GM23338 (cell line): Measurements from ENCODE around the gene DNAH17. TPM values are rescaled to one million over a fixed set of nuclear protein-coding genes. Genes with fewer than 3 reads are reported as not detected.

ENCODE experiments used
- ATAC-seq: fragments of 200-7000 bp; cut with Tn5 transposase; 3 replicates; pipeline ENCODE4 v1.9.1; 2020
- DNase-seq: peaks from one replicate; pipeline ENCODE4 v3.0.0-alpha.2; 2015; ENCODE audit warnings: low spot score
- H2AFZ ChIP-seq: fragments of 200-600 bp; sonication (generic); 2 replicates; pipeline ENCODE4 v1.8.0; 2016; ENCODE audit warnings: antibody characterized with exemption, mild to moderate bottlenecking, moderate library complexity
- H3F3A ChIP-seq: fragments of 200-600 bp; sonication (generic); replicated peaks from 2 replicates; pipeline ENCODE4 v1.8.0; 2017; ENCODE audit warnings: antibody characterized with exemption, mixed run types, low read depth
- H3K27ac ChIP-seq: fragments of 200-600 bp; sonication (generic); 2 replicates; pipeline ENCODE4 v1.6.1; 2016; ENCODE audit warnings: low read depth
- H3K27me3 ChIP-seq: fragments of 200-600 bp; sonication (generic); 2 replicates; pipeline ENCODE4 v1.8.0; 2016; ENCODE audit warnings: mild to moderate bottlenecking, mixed run types, moderate library complexity; ENCODE audit not compliant: insufficient read depth
- H3K36me3 ChIP-seq: fragments of 200-600 bp; sonication (generic); 2 replicates; pipeline ENCODE4 v1.8.0; 2016; ENCODE audit warnings: mild to moderate bottlenecking; ENCODE audit not compliant: insufficient read depth
- H3K4me1 ChIP-seq: fragments of 200-600 bp; sonication (generic); 2 replicates; pipeline ENCODE4 v1.8.0; 2016; ENCODE audit warnings: mild to moderate bottlenecking, moderate library complexity; ENCODE audit not compliant: insufficient read depth
- H3K4me2 ChIP-seq: fragments of 200-600 bp; sonication (generic); 2 replicates; pipeline ENCODE4 v1.7.1; 2017; ENCODE audit warnings: mixed run types
- H3K4me3 ChIP-seq: fragments of 200-600 bp; sonication (generic); 2 replicates; pipeline ENCODE4 v1.6.1; 2016; ENCODE audit warnings: mixed run types
- H3K79me2 ChIP-seq: fragments of 200-600 bp; sonication (generic); replicated peaks from 2 replicates; pipeline ENCODE4 v1.8.0; 2017; ENCODE audit warnings: mild to moderate bottlenecking; ENCODE audit not compliant: insufficient read depth
- H3K9me2 ChIP-seq: fragments of 200-600 bp; sonication (generic); 2 replicates; pipeline ENCODE4 v1.8.0; 2017; ENCODE audit not compliant: insufficient read depth
- H4K20me1 ChIP-seq: fragments of 200-600 bp; sonication (generic); replicated peaks from 2 replicates; pipeline ENCODE4 v1.8.0; 2017; ENCODE audit warnings: mild to moderate bottlenecking; ENCODE audit not compliant: insufficient read depth
- H3K27ac Mint-ChIP-seq: 2 replicates; pipeline ENCODE4 v1.8.0; 2020; ENCODE audit warnings: inconsistent platforms, mild to moderate bottlenecking, moderate library complexity, mixed read lengths
- H3K27me3 Mint-ChIP-seq: 3 replicates; pipeline ENCODE4 v1.8.0; 2022; ENCODE audit warnings: low read depth, mild to moderate bottlenecking, moderate library complexity, mixed read lengths, inconsistent platforms; ENCODE audit not compliant: insufficient read depth, poor library complexity
- H3K36me3 Mint-ChIP-seq: 3 replicates; pipeline ENCODE4 v1.8.0; 2021; ENCODE audit warnings: low read depth, mild to moderate bottlenecking, inconsistent platforms, moderate library complexity, mixed read lengths
- H3K4me1 Mint-ChIP-seq: 3 replicates; pipeline ENCODE4 v1.8.0; 2020; ENCODE audit warnings: mild to moderate bottlenecking, inconsistent platforms, mixed read lengths
- H3K4me3 Mint-ChIP-seq: 3 replicates; pipeline ENCODE4 v1.8.0; 2021; ENCODE audit warnings: moderate library complexity, mild to moderate bottlenecking, inconsistent platforms, mixed read lengths
- H3K9me3 Mint-ChIP-seq: 3 replicates; pipeline ENCODE4 v1.8.0; 2020; ENCODE audit warnings: moderate library complexity, mild to moderate bottlenecking, inconsistent platforms, mixed read lengths
- CREB1 ChIP-seq: fragments of 250-450 bp; sonication (Bioruptor Pico); IDR thresholded peaks from 2 replicates; pipeline ENCODE4 v1.5.0; 2020; ENCODE audit warnings: low read depth, mild to moderate bottlenecking, moderate library complexity
- EZH2 ChIP-seq: fragments of 200-600 bp; sonication (generic); IDR thresholded peaks from one replicate; pipeline ENCODE4 v1.8.0; 2017; ENCODE audit warnings: antibody characterized with exemption, mild to moderate bottlenecking, low read depth; ENCODE audit not compliant: unreplicated experiment
- EZH2phosphoT487 ChIP-seq: fragments of 200-600 bp; sonication (generic); IDR thresholded peaks from one replicate; pipeline ENCODE4 v1.8.1; 2018; ENCODE audit warnings: antibody characterized with exemption; ENCODE audit not compliant: unreplicated experiment
- JUNB ChIP-seq: IDR thresholded peaks from one replicate; pipeline ENCODE4 v1.6.1; 2016; ENCODE audit warnings: antibody characterized with exemption; ENCODE audit not compliant: unreplicated experiment
- NANOG ChIP-seq: IDR thresholded peaks from 2 replicates; pipeline ENCODE4 v1.6.1; 2016; ENCODE audit warnings: antibody characterized with exemption, borderline replicate concordance
- POLR2AphosphoS5 ChIP-seq: IDR thresholded peaks from 2 replicates; pipeline ENCODE4 v1.6.1; 2016; ENCODE audit warnings: antibody characterized with exemption, low read depth
- STAT1 ChIP-seq: IDR thresholded peaks from one replicate; pipeline ENCODE4 v1.6.1; 2016; ENCODE audit warnings: antibody characterized with exemption; ENCODE audit not compliant: unreplicated experiment
- ZNF114 ChIP-seq: fragments of 250-450 bp; sonication (Bioruptor Pico); IDR thresholded peaks from 2 replicates; pipeline ENCODE4 v1.5.0; 2020; ENCODE audit warnings: mild to moderate bottlenecking, moderate library complexity
- ZNF331 ChIP-seq: fragments of 250-450 bp; sonication (Bioruptor Pico); IDR thresholded peaks from 2 replicates; pipeline ENCODE4 v1.5.0; 2020; ENCODE audit warnings: low read depth, mild to moderate bottlenecking, moderate library complexity
- polyA plus RNA-seq: library from polyadenylated mRNA; unstranded; fragments of >200 nt; fragmentation: Nextera tagmentation; extraction: Ambion mirVana; gene quantifications from 2 replicates; pipeline ENCODE4 v1.2.1, GENCODE V29; 2016
- total RNA-seq: library from RNA; depleted of rRNA; stranded (reverse); fragments of >200 nt; shearing (Covaris generic); gene quantifications from 2 replicates; pipeline ENCODE4 v1.2.3, GENCODE V29; 2014
- TF ChIP-seq, protein P1 (sequence below), 2 experiments: fragments of 200-600 bp in 1 of 2; sonication (generic) in 1 of 2; conservative IDR thresholded peaks; 2 replicates each; pipeline versions ENCODE4 v1.5.1 to v1.6.1; 2016 to 2017; ENCODE audit warnings: antibody characterized with exemption in 2 of 2, low read depth in 2 of 2, mild to moderate bottlenecking in 2 of 2, moderate library complexity in 1 of 2
- TF ChIP-seq, protein P2 (sequence below): IDR thresholded peaks from 2 replicates; pipeline ENCODE4 v1.6.1; 2016; ENCODE audit warnings: antibody characterized with exemption
- TF ChIP-seq, protein P3 (sequence below): IDR thresholded peaks from one replicate; pipeline ENCODE4 v1.6.1; 2018; ENCODE audit warnings: antibody characterized with exemption; ENCODE audit not compliant: unreplicated experiment

DNAH17 gene
- total and polyA plus RNA-seq, 2 experiments from 2014 or later = 0.59 to 2.0 TPM

DNA sequence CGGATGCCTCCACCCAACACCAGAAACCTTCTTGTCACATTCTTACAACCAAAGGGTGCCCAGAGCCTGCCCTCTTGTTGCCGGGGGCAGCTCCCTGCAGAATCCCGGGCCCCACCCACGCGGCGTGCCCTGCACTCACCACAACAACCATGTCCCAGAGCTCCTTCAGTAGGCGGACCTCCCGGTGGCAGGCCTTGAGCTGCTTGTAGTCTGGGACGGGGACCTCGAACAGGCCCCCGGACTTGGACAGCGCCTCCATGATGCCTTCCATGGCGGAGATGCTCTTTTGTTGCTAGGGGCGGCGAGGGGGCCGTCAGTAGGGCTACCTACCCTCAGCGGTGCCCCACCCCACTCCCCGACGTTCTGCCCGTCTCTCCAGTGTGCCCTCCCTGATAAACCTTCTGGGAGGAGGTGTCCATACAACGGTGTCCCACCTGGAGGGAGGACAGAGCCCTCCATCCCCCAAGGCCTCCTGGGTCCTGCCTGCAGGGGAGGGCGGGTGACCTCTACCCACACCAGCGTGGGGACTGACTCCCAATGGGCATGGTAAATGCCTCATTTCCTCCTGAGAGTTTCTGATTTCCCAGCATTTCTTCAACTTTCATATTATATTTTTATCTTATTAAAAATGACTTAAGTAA lies 52.2 kb downstream of the DNAH17 start:
- H3K27ac ChIP-seq = no peak overlapping the region
- H3K4me1 Mint-ChIP-seq = peaks cover 6% of the 10 kb centered on the region
- H3K9me3 Mint-ChIP-seq = no peaks in the 10 kb centered on the region
- no peaks in the 10 kb centered on the region for H3K36me3 Mint-ChIP-seq
- no peak for ATAC-seq
- H3K4me2 ChIP-seq = no peak overlapping the region
- no peaks in the 10 kb centered on the region for H3F3A ChIP-seq
- no peak for TF ChIP-seq ZNF114 (CRISPR knock-in tag)
- TF ChIP-seq ZNF331 = no peak
- TF ChIP-seq POLR2AphosphoS5 = no peak
- no peak for TF ChIP-seq EZH2
- TF ChIP-seq EZH2phosphoT487 = no peak
- TF ChIP-seq, protein P1, sequence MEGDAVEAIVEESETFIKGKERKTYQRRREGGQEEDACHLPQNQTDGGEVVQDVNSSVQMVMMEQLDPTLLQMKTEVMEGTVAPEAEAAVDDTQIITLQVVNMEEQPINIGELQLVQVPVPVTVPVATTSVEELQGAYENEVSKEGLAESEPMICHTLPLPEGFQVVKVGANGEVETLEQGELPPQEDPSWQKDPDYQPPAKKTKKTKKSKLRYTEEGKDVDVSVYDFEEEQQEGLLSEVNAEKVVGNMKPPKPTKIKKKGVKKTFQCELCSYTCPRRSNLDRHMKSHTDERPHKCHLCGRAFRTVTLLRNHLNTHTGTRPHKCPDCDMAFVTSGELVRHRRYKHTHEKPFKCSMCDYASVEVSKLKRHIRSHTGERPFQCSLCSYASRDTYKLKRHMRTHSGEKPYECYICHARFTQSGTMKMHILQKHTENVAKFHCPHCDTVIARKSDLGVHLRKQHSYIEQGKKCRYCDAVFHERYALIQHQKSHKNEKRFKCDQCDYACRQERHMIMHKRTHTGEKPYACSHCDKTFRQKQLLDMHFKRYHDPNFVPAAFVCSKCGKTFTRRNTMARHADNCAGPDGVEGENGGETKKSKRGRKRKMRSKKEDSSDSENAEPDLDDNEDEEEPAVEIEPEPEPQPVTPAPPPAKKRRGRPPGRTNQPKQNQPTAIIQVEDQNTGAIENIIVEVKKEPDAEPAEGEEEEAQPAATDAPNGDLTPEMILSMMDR (conservative IDR thresholded peaks at IDR 0.05; ENCODE audit: low read depth in 2 of 2) = no peak
- no peak for TF ChIP-seq STAT1
- no peak for TF ChIP-seq NANOG
- no peak for TF ChIP-seq CREB1 (CRISPR knock-in tag)
- TF ChIP-seq JUNB = no peak
- TF ChIP-seq, protein P2, sequence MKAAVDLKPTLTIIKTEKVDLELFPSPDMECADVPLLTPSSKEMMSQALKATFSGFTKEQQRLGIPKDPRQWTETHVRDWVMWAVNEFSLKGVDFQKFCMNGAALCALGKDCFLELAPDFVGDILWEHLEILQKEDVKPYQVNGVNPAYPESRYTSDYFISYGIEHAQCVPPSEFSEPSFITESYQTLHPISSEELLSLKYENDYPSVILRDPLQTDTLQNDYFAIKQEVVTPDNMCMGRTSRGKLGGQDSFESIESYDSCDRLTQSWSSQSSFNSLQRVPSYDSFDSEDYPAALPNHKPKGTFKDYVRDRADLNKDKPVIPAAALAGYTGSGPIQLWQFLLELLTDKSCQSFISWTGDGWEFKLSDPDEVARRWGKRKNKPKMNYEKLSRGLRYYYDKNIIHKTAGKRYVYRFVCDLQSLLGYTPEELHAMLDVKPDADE = no peak
- TF ChIP-seq, protein P3, sequence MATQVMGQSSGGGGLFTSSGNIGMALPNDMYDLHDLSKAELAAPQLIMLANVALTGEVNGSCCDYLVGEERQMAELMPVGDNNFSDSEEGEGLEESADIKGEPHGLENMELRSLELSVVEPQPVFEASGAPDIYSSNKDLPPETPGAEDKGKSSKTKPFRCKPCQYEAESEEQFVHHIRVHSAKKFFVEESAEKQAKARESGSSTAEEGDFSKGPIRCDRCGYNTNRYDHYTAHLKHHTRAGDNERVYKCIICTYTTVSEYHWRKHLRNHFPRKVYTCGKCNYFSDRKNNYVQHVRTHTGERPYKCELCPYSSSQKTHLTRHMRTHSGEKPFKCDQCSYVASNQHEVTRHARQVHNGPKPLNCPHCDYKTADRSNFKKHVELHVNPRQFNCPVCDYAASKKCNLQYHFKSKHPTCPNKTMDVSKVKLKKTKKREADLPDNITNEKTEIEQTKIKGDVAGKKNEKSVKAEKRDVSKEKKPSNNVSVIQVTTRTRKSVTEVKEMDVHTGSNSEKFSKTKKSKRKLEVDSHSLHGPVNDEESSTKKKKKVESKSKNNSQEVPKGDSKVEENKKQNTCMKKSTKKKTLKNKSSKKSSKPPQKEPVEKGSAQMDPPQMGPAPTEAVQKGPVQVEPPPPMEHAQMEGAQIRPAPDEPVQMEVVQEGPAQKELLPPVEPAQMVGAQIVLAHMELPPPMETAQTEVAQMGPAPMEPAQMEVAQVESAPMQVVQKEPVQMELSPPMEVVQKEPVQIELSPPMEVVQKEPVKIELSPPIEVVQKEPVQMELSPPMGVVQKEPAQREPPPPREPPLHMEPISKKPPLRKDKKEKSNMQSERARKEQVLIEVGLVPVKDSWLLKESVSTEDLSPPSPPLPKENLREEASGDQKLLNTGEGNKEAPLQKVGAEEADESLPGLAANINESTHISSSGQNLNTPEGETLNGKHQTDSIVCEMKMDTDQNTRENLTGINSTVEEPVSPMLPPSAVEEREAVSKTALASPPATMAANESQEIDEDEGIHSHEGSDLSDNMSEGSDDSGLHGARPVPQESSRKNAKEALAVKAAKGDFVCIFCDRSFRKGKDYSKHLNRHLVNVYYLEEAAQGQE = no peak
- H2AFZ ChIP-seq = no peak overlapping the region
- no peak for DNase-seq
- H4K20me1 ChIP-seq = no peaks in the 10 kb centered on the region
- no peaks in the 10 kb centered on the region for H3K79me2 ChIP-seq
- H3K27me3 ChIP-seq = no peaks in the 10 kb centered on the region
- H3K9me2 ChIP-seq = no peaks in the 10 kb centered on the region
- H3K36me3 ChIP-seq = no peaks in the 10 kb centered on the region
- no peak overlapping the region for H3K4me3 Mint-ChIP-seq
- peaks cover 4% of the 10 kb centered on the region for H3K27me3 Mint-ChIP-seq
- no peaks in the 10 kb centered on the region for H3K4me1 ChIP-seq
- no peak overlapping the region for H3K4me3 ChIP-seq
- no peak overlapping the region; the same call in 1 of the 2 replicates for H3K27ac Mint-ChIP-seq
